Mucosa of descending colon (tissue), 3 donors: Measurements from ENCODE around the gene RAB37. TPM values are rescaled to one million over a fixed set of nuclear protein-coding genes. Genes with fewer than 3 reads are reported as not detected.

Experiments
- ATAC-seq: fragments of 200-7000 bp; cut with Tn5 transposase; one replicate; pipeline ENCODE4 v1.9.1; 2020; ENCODE audit warnings: mild to moderate bottlenecking, moderate library complexity
- DNase-seq, 3 donors: peaks; one replicate each; pipeline ENCODE4 v3.0.0-alpha.2; 2020
- H3K36me3 ChIP-seq: fragments of 200-600 bp; one replicate; pipeline ENCODE4 v1.8.0; 2021; ENCODE audit warnings: low read depth, mild to moderate bottlenecking
- H3K4me1 ChIP-seq: fragments of 200-600 bp; one replicate; pipeline ENCODE4 v1.8.0; 2021; ENCODE audit warnings: low read depth, mild to moderate bottlenecking
- H3K4me3 ChIP-seq: fragments of 200-600 bp; one replicate; pipeline ENCODE4 v1.8.0; 2021; ENCODE audit warnings: mild to moderate bottlenecking
- H3K9me3 ChIP-seq: fragments of 200-600 bp; one replicate; pipeline ENCODE4 v1.8.0; 2021; ENCODE audit warnings: mild to moderate bottlenecking
- CTCF ChIP-seq: fragments of 200-600 bp; IDR thresholded peaks from one replicate; pipeline ENCODE4 v1.8.0; 2022; ENCODE audit warnings: antibody characterized with exemption, mild to moderate bottlenecking
- intact Hi-C, 2 donors: fragments of 100-400 bp; cut with DNase I in 1 of 2; cut with micrococcal nuclease in 1 of 2; formaldehyde crosslinking; loops; one replicate each; pipeline versions ENCODE4 v1.11.0 to v1.11.1; 2022; cut with DNase I, micrococcal nuclease
- total RNA-seq, 3 donors: library from RNA; stranded (reverse); fragmentation: NEBNext Ultra II Directional in 2 of 3; extraction: Animal tissue kit (Norgen Biotek cat#: 25700) in 2 of 3; gene quantifications; one replicate each; pipeline versions ENCODE4 v1.2.1 to v1.2.4, GENCODE V29; 2021 to 2023
- donor health status: DM: no; HTN: no; CAD: no; lungs with moderate emphysema.
- donor health status: DM: no; HTN: no; CAD: no.
- donor health status: DM: no; HTN: yes; CAD: no.

RAB37 gene
- total RNA-seq, 3 donors from 2014 or later: 4.3 to 9.8 (median 9.0) TPM

- Histone ChIP-seq H3K36me3 (no peaks in the 10 kb centered on the region), H3K9me3 (no peaks in the 10 kb centered on the region), H3K4me3 (no peak overlapping the region), H3K4me1 (peaks cover 49% of the 10 kb centered on the region)
- DNase-seq (no peak), ATAC-seq (no peak)
- TF ChIP-seq CTCF: no peak
- intact Hi-C loops: no loop called here
Observed at GRCh38 chr17:74755533-74755932, 18.5 kb downstream of the RAB37 start.

GRCh38 chr17:74756891-74757290 is 19.8 kb downstream of the RAB37 start:
- Histone ChIP-seq H3K4me1 (peaks cover 49% of the 10 kb centered on the region), H3K4me3 (no peak overlapping the region), H3K9me3 (no peaks in the 10 kb centered on the region), H3K36me3 (no peaks in the 10 kb centered on the region)
- ATAC-seq (no peak), DNase-seq (no peak)
- intact Hi-C loops: no loop called here
- no peak for TF ChIP-seq CTCF

- TF ChIP-seq CTCF: no peak
- intact Hi-C loops: no loop called here
- Histone ChIP-seq H3K4me1 (peaks cover 54% of the 10 kb centered on the region), H3K9me3 (no peaks in the 10 kb centered on the region), H3K36me3 (no peaks in the 10 kb centered on the region), H3K4me3 (no peak overlapping the region)
- DNase-seq (peak in 1 of 3 donors; percentile 68), ATAC-seq (peak; percentile 56)
Observed at GRCh38 chr17:74757502-74757901, 20.4 kb downstream of the RAB37 start.

GRCh38 chr17:74757931-74758847 is 21.1 kb downstream of the RAB37 start:
- peak; percentile 74 for ATAC-seq
- TF ChIP-seq CTCF: no peak
- H3K9me3 ChIP-seq: no peaks in the 10 kb centered on the region
- H3K36me3 ChIP-seq: no peaks in the 10 kb centered on the region
- H3K4me1 ChIP-seq: peaks cover 61% of the 10 kb centered on the region
- intact Hi-C loops: no loop called here
- peak in 2 of 3 donors; percentile 63 for DNase-seq
- H3K4me3 ChIP-seq: no peak overlapping the region

GRCh38 chr17:74758848-74759168 is 21.8 kb downstream of the RAB37 start:
- ATAC-seq: peak; percentile 55
- DNase-seq: no peak
- H3K4me3 ChIP-seq: no peak overlapping the region

More at GRCh38 chr17:74758848-74759168, 21.8 kb downstream of the RAB37 start:
- no peaks in the 10 kb centered on the region for H3K36me3 ChIP-seq
- no peak for TF ChIP-seq CTCF
- H3K4me1 ChIP-seq: peaks cover 67% of the 10 kb centered on the region
- no peaks in the 10 kb centered on the region for H3K9me3 ChIP-seq
- intact Hi-C loops: no loop called here
